Thymus (tissue), 11 donors: ENCODE measurements around the gene BORCS5. TPM values are rescaled to one million over a fixed set of nuclear protein-coding genes. Genes with fewer than 3 reads are reported as not detected.

Experiments
- DNase-seq, 9 donors: peaks; one replicate each; pipeline ENCODE4 v3.0.0-alpha.2; 2013; ENCODE audit warnings: low spot score in 9 of 9, low read depth in 6 of 9, missing footprints in 1 of 9
- H3K27ac ChIP-seq, 2 donors: one replicate each; pipeline ENCODE4 v1.5.1; 2013; ENCODE audit warnings: control low read depth in 1 of 2, low read depth in 1 of 2, low read length in 1 of 2, mild to moderate bottlenecking in 1 of 2, moderate library complexity in 1 of 2
- H3K27me3 ChIP-seq, 2 donors: one replicate each; pipeline ENCODE4 v1.5.1; 2013; ENCODE audit warnings: low read length in 1 of 2; ENCODE audit not compliant: control insufficient read depth in 2 of 2, insufficient read depth in 1 of 2
- H3K36me3 ChIP-seq, 2 donors: one replicate each; pipeline ENCODE4 v1.5.1; 2013; ENCODE audit warnings: low read length in 1 of 2, mild to moderate bottlenecking in 1 of 2, moderate library complexity in 1 of 2; ENCODE audit not compliant: control insufficient read depth in 2 of 2, insufficient read depth in 2 of 2
- H3K4me1 ChIP-seq, 2 donors: one replicate each; pipeline ENCODE4 v1.5.1; 2013; ENCODE audit warnings: low read length in 2 of 2; ENCODE audit not compliant: control insufficient read depth in 2 of 2, insufficient read depth in 2 of 2
- H3K4me3 ChIP-seq, 2 donors: one replicate each; pipeline ENCODE4 v1.5.1; 2013; ENCODE audit warnings: low read length in 2 of 2, control low read depth in 1 of 2, mild to moderate bottlenecking in 1 of 2
- H3K9me3 ChIP-seq, 2 donors: one replicate each; pipeline ENCODE4 v1.5.1; 2013; ENCODE audit warnings: low read length in 1 of 2, mild to moderate bottlenecking in 1 of 2; ENCODE audit not compliant: control insufficient read depth in 2 of 2, insufficient read depth in 1 of 2
- WGBS: extraction: QIAGEN DNeasy Blood & Tissue Kit; methylation state at CpG from one replicate; pipeline ENCODE4 v1.1.7; 2013; 5-methylcytosine and 5-hydroxymethylcytosine counted together
- polyA plus RNA-seq: library from polyadenylated mRNA; stranded (reverse); fragments of 200-250 nt; gene quantifications from one replicate; pipeline ENCODE4 v1.2.3, GENCODE V29; 2013
- total RNA-seq: library from RNA; stranded (reverse); fragments of 120-200 nt; gene quantifications from one replicate; pipeline ENCODE4 v1.2.4, GENCODE V29; 2013
- donor health status: healthy.

Gene BORCS5
- total and polyA plus RNA-seq, 2 donors = 6.0 to 7.0 TPM

DNA sequence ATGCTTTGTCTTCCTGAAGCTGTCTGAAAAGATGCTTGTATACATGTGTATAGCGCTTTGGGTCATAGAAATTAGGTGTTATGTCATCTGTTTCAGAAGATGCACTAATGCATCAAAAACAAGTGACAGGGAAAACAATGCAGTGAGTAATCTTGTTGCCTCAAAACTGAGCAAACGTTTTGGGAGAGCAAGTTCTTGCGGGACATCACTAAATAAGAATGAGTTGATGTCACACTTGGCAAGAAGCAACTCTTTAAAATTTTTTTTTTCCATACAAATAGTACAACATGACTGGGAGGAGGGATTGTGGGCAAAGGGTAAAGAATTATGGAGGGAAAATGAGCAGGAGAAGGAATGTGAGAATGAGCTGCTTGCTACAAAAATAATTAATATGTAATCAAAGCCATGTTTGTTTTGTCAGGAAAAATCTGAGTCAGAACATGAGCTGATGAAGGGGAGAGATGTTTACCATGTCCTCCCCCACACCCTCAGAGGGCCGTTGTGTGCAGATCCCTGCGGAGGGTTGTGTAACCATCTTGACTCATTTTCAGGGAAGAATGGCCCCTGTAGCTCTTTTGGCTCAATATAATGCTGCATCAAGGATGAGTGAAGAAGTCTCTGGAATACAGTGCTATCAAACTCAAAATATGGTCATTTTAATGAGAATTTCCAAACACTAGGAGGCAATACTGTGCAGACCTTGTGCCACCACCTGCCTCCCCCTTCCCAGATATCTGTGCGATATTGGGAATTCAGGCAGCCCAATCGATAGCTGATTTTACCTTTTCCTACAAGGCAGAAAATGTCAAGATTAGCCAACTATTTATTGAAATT lies 41.4 kb downstream of the BORCS5 start:
- no peaks in the 10 kb centered on the region for H3K9me3 ChIP-seq
- H3K4me3 ChIP-seq = no peak overlapping the region
- DNase-seq = no peak
- WGBS = 94% methylated on average over 7 of the region's 7 CpGs
- no peaks in the 10 kb centered on the region for H3K27me3 ChIP-seq
- H3K27ac ChIP-seq = no peak overlapping the region
- no peaks in the 10 kb centered on the region for H3K36me3 ChIP-seq
- H3K4me1 ChIP-seq = peaks cover 4 to 9% of the 10 kb centered on the region in 2 donors

DNA sequence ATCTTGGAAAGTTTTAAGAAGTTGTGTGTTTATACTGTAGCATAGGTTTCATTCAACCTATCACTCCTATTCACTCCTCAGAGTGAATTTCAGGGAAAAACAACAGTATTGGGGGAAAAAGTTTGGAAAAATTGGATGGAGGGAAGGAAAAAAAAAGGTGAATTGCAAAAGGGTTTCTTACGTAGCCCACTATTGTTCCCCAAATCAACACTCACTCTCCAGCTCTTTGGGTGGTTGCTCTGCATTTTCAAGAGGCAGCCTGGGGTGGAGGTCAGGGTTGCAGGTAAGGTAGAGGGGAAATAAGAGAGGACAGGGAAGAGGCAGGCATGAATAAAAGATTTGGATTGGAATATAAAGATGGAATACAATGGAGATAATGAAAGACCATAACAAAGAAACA lies 42.3 kb downstream of the BORCS5 start:
- H3K36me3 ChIP-seq = no peaks in the 10 kb centered on the region
- no peak for DNase-seq
- H3K9me3 ChIP-seq = no peaks in the 10 kb centered on the region
- peaks cover 9 to 11% of the 10 kb centered on the region in 2 donors for H3K4me1 ChIP-seq
- H3K4me3 ChIP-seq = no peak overlapping the region
- 98% methylated on average over 1 of the region's 1 CpG for WGBS
- H3K27me3 ChIP-seq = no peaks in the 10 kb centered on the region
- no peak overlapping the region for H3K27ac ChIP-seq

DNA sequence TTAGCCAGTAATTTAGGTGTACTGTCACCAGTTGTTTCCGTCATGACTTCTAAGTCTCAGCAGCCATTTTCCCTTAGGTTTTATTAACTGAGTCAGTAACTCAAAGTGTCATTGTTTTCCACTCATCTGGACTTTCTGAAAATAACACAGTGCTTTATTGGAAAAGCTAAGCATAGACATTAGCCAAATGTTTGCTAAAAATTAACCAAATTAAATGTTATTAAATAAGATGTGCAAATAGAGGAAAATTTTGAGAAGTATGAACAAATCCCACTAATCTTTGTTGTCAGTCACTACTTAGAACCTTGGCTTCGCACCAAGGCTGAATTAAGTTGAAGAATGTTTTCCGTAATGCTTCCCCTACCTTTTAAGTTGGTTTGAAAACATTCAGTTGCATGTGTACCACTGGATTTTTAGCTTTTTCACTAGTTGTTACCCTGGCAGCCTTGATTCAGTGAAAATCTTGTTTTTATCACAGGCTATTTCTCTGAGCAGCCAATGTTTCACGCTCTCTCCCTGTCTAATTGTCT lies 43.0 kb downstream of the BORCS5 start:
- H3K27ac ChIP-seq = no peak overlapping the region

DNA sequence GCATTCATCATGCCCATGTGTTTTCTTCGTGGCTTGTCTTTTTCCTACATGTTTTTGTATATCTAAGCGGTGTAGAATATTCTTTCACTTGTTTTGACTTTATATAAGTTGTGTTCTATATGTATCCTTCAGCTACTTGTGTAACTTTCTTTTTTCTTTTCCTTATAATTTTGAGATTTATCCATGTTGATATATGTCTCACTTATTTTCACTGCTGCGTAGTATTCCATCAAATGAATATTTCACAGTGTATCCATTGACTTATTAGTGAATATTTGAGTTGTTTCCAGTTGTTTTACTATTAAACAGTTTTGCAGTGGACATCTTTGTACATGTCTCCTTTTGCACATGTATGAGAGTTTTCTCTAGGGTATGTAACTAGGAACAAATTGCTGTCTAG lies 43.9 kb downstream of the BORCS5 start:
- Histone ChIP-seq H3K27ac (no peak overlapping the region), H3K4me1 (peaks cover 13 to 14% of the 10 kb centered on the region in 2 donors), H3K4me3 (no peak overlapping the region), H3K9me3 (no peaks in the 10 kb centered on the region), H3K36me3 (peaks cover 0 to 4% of the 10 kb centered on the region in 2 donors), H3K27me3 (no peaks in the 10 kb centered on the region)
- 99% methylated on average over 3 of the region's 3 CpGs for WGBS
- no peak for DNase-seq

More for the DNA sequence above, 43.0 kb downstream of the BORCS5 start:
- H3K4me3 ChIP-seq = no peak overlapping the region
- no peak for DNase-seq
- peaks cover 13 to 14% of the 10 kb centered on the region in 2 donors for H3K4me1 ChIP-seq
- H3K27me3 ChIP-seq = no peaks in the 10 kb centered on the region
- peaks cover 0 to under 1% of the 10 kb centered on the region in 2 donors for H3K36me3 ChIP-seq
- WGBS = 97% methylated on average over 4 of the region's 4 CpGs
- H3K9me3 ChIP-seq = no peaks in the 10 kb centered on the region

DNA sequence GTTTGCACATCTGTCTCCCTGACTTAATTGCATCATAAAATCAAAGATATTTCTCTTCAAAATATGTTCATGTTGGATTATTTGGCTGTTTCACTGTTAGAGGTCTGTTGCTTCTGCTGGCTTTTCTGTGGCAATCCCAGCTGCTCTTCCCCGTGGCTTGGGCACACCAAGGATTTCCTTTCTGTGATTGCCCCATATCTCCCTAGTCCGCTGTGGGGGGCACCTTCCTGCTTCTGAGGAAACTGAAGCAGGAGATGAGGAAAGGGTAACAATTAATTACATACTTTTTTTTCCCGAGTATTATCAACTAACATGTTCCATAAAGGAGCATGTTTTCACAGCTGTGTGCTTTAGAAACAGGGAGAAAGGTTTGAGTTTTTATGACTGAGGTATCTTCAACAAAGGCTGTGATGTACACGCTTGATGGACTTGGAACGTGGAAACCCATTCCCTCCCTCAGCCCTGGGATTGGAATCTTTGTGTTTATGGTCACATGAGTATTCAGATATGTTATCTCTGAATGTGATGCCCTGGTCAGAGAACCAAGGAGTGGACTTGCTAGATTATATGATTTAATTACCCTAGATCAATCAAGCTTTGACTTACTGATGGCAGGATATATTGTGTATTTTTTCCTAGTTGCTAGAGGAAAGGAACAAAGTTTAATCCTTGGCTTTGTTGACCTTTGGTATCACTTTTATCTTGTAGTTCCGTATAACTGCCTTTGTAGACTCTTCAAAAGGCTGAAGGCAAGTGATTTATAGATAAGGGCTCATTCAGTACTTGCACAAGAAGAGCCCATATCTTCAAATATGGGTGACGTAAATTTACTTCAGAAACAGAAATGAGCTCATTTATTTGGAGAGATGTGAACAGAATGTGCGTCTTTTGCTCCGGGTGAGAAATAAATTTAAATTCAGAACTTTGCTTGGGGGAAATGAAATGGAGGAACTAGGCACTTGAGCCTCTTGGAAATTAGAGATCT lies 46.7 kb downstream of the BORCS5 start:
- peak in 2 of 9 donors; percentile 17 to 41 for DNase-seq
- H3K36me3 ChIP-seq = peaks cover 0 to 4% of the 10 kb centered on the region in 2 donors
- no peaks in the 10 kb centered on the region for H3K9me3 ChIP-seq
- no peaks in the 10 kb centered on the region for H3K27me3 ChIP-seq
- H3K27ac ChIP-seq = peak overlapping the region in 1 of 2 donors; percentile 52
- H3K4me3 ChIP-seq = no peak overlapping the region
- H3K4me1 ChIP-seq = peaks cover 13 to 14% of the 10 kb centered on the region in 2 donors
- 63% methylated on average over 9 of the region's 9 CpGs for WGBS

DNA sequence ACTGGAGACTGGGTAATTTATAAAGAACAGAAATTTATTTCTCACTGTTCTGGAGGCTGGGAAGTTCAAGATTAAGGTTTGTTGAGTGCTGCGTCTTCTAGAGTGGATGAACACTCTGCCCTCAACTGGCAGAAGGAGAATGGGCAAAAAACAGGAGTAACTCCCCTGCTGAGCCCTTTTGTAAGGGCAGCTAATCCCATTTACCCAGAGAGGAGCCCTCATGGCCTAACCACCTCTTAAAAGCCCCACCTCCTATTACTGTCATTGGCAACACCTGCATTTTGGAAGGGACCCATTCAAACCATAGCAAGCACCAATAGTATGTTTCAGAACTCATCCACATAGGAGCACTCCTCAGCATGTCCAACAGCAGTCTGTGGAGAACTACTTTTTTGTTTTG lies 47.4 kb downstream of the BORCS5 start:
- Histone ChIP-seq H3K27ac (peak overlapping the region in 1 of 2 donors; percentile 52), H3K4me3 (no peak overlapping the region), H3K9me3 (no peaks in the 10 kb centered on the region), H3K27me3 (no peaks in the 10 kb centered on the region), H3K36me3 (peaks cover 0 to 4% of the 10 kb centered on the region in 2 donors), H3K4me1 (peaks cover 13 to 14% of the 10 kb centered on the region in 2 donors)
- 100% methylated on average over 1 of the region's 1 CpG for WGBS
- no peak for DNase-seq

DNA sequence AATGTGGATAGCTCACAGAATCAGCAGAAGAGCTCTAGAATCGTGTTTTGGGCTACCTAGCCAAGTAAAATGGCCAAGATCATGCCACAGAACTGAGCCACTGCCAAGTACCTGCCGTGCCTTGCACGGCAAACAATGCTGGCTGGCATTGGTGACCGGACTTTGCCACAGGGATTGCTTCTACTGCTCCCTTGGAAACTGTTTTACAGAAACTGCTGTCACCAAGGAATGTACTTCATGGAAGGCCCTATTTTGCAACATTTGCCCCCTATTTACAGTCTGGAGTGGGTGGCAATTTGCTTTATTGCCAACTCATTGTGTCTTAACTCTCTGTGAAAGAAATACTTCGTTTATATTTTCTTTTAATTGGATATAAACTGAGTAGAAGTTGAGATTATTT lies 49.0 kb downstream of the BORCS5 start:
- Histone ChIP-seq H3K9me3 (no peaks in the 10 kb centered on the region), H3K4me3 (no peak overlapping the region), H3K4me1 (peaks cover 13 to 14% of the 10 kb centered on the region in 2 donors), H3K36me3 (peaks cover 0 to 4% of the 10 kb centered on the region in 2 donors), H3K27ac (no peak overlapping the region), H3K27me3 (no peaks in the 10 kb centered on the region)
- 95% methylated on average over 5 of the region's 5 CpGs for WGBS
- no peak for DNase-seq

DNA sequence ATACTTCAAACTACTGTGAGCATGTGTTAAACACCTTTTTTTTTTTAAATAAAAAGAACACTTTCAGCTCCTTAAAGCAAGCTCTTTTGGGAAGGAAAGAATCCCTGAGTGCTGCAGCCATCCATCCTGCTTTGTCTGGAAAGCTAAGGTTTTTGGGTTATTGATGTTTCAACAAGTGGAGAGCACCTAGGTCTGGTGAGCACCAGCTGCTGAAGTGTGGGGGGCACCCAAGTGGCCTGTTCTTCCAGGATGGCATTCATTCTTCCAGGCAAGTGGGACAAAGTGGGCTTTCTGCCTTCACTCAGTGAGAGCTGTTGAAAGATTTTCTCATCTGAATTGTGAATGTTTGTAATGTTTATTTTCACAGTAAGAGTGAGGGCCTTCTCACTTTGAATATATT lies 49.9 kb downstream of the BORCS5 start:
- H3K27me3 ChIP-seq = no peaks in the 10 kb centered on the region
- no peak for DNase-seq
- no peak overlapping the region for H3K27ac ChIP-seq

More for the DNA sequence above, 49.9 kb downstream of the BORCS5 start:
- H3K36me3 ChIP-seq = peaks cover 0 to 4% of the 10 kb centered on the region in 2 donors
- no peak overlapping the region for H3K4me3 ChIP-seq
- H3K9me3 ChIP-seq = no peaks in the 10 kb centered on the region
- peaks cover 13 to 14% of the 10 kb centered on the region in 2 donors for H3K4me1 ChIP-seq
